Activated CD4-positive, alpha-beta memory T cell treated with anti-CD3 and anti-CD28 coated beads for 36 hours (primary cell): ENCODE measurements around the gene PHIP. TPM values are rescaled to one million over a fixed set of nuclear protein-coding genes. Genes with fewer than 3 reads are reported as not detected.
"Not testable (repeated sequence)": the region's sequence is repeated elsewhere in the genome, so short reads cannot be mapped to it uniquely, and the experiment has no call there.

Experiments used
- CTCF ChIA-PET: fragments of 350-600 bp; sonication (Branson Sonifier 250); formaldehyde crosslinking; loops from one replicate; lab custom pipeline; 2021; ENCODE audit warnings: antibody characterized with exemption, inconsistent platforms; lab: Charles Lee
- POLR2A ChIA-PET: fragments of 350-600 bp; sonication (Branson Sonifier 250); formaldehyde crosslinking; loops from one replicate; lab custom pipeline; 2021; ENCODE audit warnings: antibody characterized with exemption; lab: Charles Lee
- DNase-seq: peaks from one replicate; pipeline ENCODE4 v3.0.0-alpha.2; 2020
- H3K27ac Mint-ChIP-seq: one replicate; pipeline ENCODE4 v1.8.0; 2021; ENCODE audit warnings: mixed read lengths
- H3K27me3 Mint-ChIP-seq: one replicate; pipeline ENCODE4 v1.8.0; 2021; ENCODE audit warnings: mixed read lengths
- H3K36me3 Mint-ChIP-seq: one replicate; pipeline ENCODE4 v1.8.0; 2021; ENCODE audit warnings: mixed read lengths
- H3K4me1 Mint-ChIP-seq: one replicate; pipeline ENCODE4 v1.8.0; 2021; ENCODE audit warnings: low read depth, mixed read lengths
- H3K4me3 Mint-ChIP-seq: one replicate; pipeline ENCODE4 v1.8.0; 2021; ENCODE audit warnings: mild to moderate bottlenecking, mixed read lengths
- H3K9me3 Mint-ChIP-seq: one replicate; pipeline ENCODE4 v1.8.0; 2021; ENCODE audit warnings: mixed read lengths
- intact Hi-C: fragments of 100-400 bp; cut with micrococcal nuclease; formaldehyde crosslinking; loops from one replicate; pipeline ENCODE4 v1.15.1; 2023
- total RNA-seq, 2 experiments: library from RNA; stranded (reverse); gene quantifications; one replicate each; pipeline ENCODE4 v1.2.3, GENCODE V29; 2021

PHIP gene
- 10 to 100 TPM; 25.5 to 27.9 TPM for total RNA-seq

- peaks cover 4% of the 10 kb centered on the region for H3K27me3 Mint-ChIP-seq
- CTCF ChIA-PET = interaction anchor here (1.2 kb wide), 2 partner anchors 29 to 65 kb away, joined by 4 to 5 read pairs; no protein-coding TSS in a partner anchor
Measured at GRCh38 chr6:79078075-79078969, at the start of gene PHIP. TSS of gene PHIP (minus strand) at chr6:79078254. CDS start at chr6:79078068, 186 bp downstream.

GRCh38 chr6:79127660-79128059 is 49.6 kb upstream of the PHIP start:
- no peaks in the 10 kb centered on the region for H3K4me1 Mint-ChIP-seq
- H3K9me3 Mint-ChIP-seq = peaks cover 4% of the 10 kb centered on the region
- no peak overlapping the region for H3K4me3 Mint-ChIP-seq
- no peak overlapping the region for H3K27ac Mint-ChIP-seq
- DNase-seq = no peak
- intact Hi-C loops = no loop called here
- ChIA-PET POLR2A (no interaction called here), CTCF (no interaction called here)
- peaks cover 8% of the 10 kb centered on the region for H3K27me3 Mint-ChIP-seq
- no peaks in the 10 kb centered on the region for H3K36me3 Mint-ChIP-seq

More at GRCh38 chr6:79078075-79078969, at the start of gene PHIP:
- Mint-ChIP-seq H3K4me3 (peak within 1 kb of the TSS; percentile 91), H3K27ac (peak within 1 kb of the TSS; percentile 97), H3K4me1 (peaks cover 33% of the 10 kb centered on the region), H3K9me3 (no peaks in the 10 kb centered on the region), H3K36me3 (peaks cover 17% of the 10 kb centered on the region)
- POLR2A ChIA-PET = interaction anchor here (0.6 to 1.5 kb wide), 6 partner anchors 9 to 700 kb away, joined by 3 to 5 read pairs (median 3); no protein-coding TSS in a partner anchor
- intact Hi-C loops = loop anchor here (1.0 to 5.0 kb wide), 3 partner anchors 156 to 594 kb away; partner anchors contain the start of genes HMGN3 and IRAK1BP1
- DNase-seq = peak; percentile 93

GRCh38 chr6:79119217-79119616 is 41.2 kb upstream of the PHIP start:
- H3K4me3 Mint-ChIP-seq = no peak overlapping the region
- ChIA-PET CTCF (no interaction called here), POLR2A (no interaction called here)
- peaks cover 7% of the 10 kb centered on the region for H3K27me3 Mint-ChIP-seq
- no peaks in the 10 kb centered on the region for H3K4me1 Mint-ChIP-seq
- DNase-seq = no peak
- peaks cover under 1% of the 10 kb centered on the region for H3K9me3 Mint-ChIP-seq
- H3K36me3 Mint-ChIP-seq = no peaks in the 10 kb centered on the region
- H3K27ac Mint-ChIP-seq = no peak overlapping the region
- intact Hi-C loops = no loop called here

GRCh38 chr6:79117752-79118151 is 39.7 kb upstream of the PHIP start:
- Mint-ChIP-seq H3K4me3 (no peak overlapping the region), H3K27ac (no peak overlapping the region), H3K4me1 (no peaks in the 10 kb centered on the region), H3K27me3 (peaks cover 7% of the 10 kb centered on the region), H3K36me3 (no peaks in the 10 kb centered on the region), H3K9me3 (no peaks in the 10 kb centered on the region)
- ChIA-PET CTCF (no interaction called here), POLR2A (no interaction called here)
- DNase-seq = no peak
- intact Hi-C loops = no loop called here

- intact Hi-C loops = no loop called here
- ChIA-PET POLR2A (no interaction called here), CTCF (no interaction called here)
- Mint-ChIP-seq H3K36me3 (no peaks in the 10 kb centered on the region), H3K27ac (no peak overlapping the region), H3K4me3 (no peak overlapping the region), H3K9me3 (no peaks in the 10 kb centered on the region), H3K27me3 (peaks cover 7% of the 10 kb centered on the region), H3K4me1 (no peaks in the 10 kb centered on the region)
- no peak for DNase-seq
Measured at GRCh38 chr6:79115553-79116182, 37.6 kb upstream of the PHIP start.

- H3K4me3 Mint-ChIP-seq = no peak overlapping the region
- CTCF ChIA-PET = no interaction called here
- H3K27ac Mint-ChIP-seq = no peak overlapping the region
- no peaks in the 10 kb centered on the region for H3K9me3 Mint-ChIP-seq
- no peaks in the 10 kb centered on the region for H3K4me1 Mint-ChIP-seq
- H3K36me3 Mint-ChIP-seq = no peaks in the 10 kb centered on the region
- DNase-seq = no peak
- intact Hi-C loops = no loop called here
- POLR2A ChIA-PET = no interaction called here
- peaks cover 3% of the 10 kb centered on the region for H3K27me3 Mint-ChIP-seq
Measured at GRCh38 chr6:79111549-79111948, 33.5 kb upstream of the PHIP start.

- Mint-ChIP-seq H3K27ac (no peak overlapping the region), H3K9me3 (peaks cover 3% of the 10 kb centered on the region), H3K36me3 (peaks cover 4% of the 10 kb centered on the region), H3K4me1 (no peaks in the 10 kb centered on the region), H3K27me3 (peaks cover 11% of the 10 kb centered on the region), H3K4me3 (no peak overlapping the region)
- ChIA-PET CTCF (no interaction called here), POLR2A (no interaction called here)
- no peak for DNase-seq
- intact Hi-C loops = no loop called here
Measured at GRCh38 chr6:79101164-79101563, 23.1 kb upstream of the PHIP start.

GRCh38 chr6:79100304-79100703 is 22.2 kb upstream of the PHIP start:
- ChIA-PET CTCF (no interaction called here), POLR2A (no interaction called here)
- H3K9me3 Mint-ChIP-seq = peaks cover 3% of the 10 kb centered on the region
- no peak overlapping the region for H3K4me3 Mint-ChIP-seq
- peaks cover 11% of the 10 kb centered on the region for H3K27me3 Mint-ChIP-seq
- H3K4me1 Mint-ChIP-seq = no peaks in the 10 kb centered on the region
- H3K27ac Mint-ChIP-seq = peak overlapping the region; percentile 23
- H3K36me3 Mint-ChIP-seq = peaks cover 4% of the 10 kb centered on the region
- intact Hi-C loops = no loop called here
- DNase-seq = no peak

GRCh38 chr6:79094938-79095337 is 16.9 kb upstream of the PHIP start:
- H3K36me3 Mint-ChIP-seq = no peaks in the 10 kb centered on the region
- intact Hi-C loops = no loop called here
- no peak for DNase-seq
- H3K9me3 Mint-ChIP-seq = no peaks in the 10 kb centered on the region
- ChIA-PET CTCF (no interaction called here), POLR2A (no interaction called here)
- no peaks in the 10 kb centered on the region for H3K4me1 Mint-ChIP-seq
- H3K27ac Mint-ChIP-seq = no peak overlapping the region
- no peak overlapping the region for H3K4me3 Mint-ChIP-seq
- peaks cover 7% of the 10 kb centered on the region for H3K27me3 Mint-ChIP-seq

- H3K4me1 Mint-ChIP-seq, H3K27me3 Mint-ChIP-seq, H3K9me3 Mint-ChIP-seq, CTCF ChIA-PET, H3K4me3 Mint-ChIP-seq, H3K36me3 Mint-ChIP-seq, H3K27ac Mint-ChIP-seq, intact Hi-C loops, POLR2A ChIA-PET, DNase-seq: not testable (repeated sequence)
Measured at GRCh38 chr6:79091801-79092200, 13.7 kb upstream of the PHIP start.

GRCh38 chr6:79089552-79090404 is 11.7 kb upstream of the PHIP start:
- no peak overlapping the region for H3K4me3 Mint-ChIP-seq
- POLR2A ChIA-PET = no interaction called here
- DNase-seq = no peak
- no peaks in the 10 kb centered on the region for H3K4me1 Mint-ChIP-seq
- peaks cover 10% of the 10 kb centered on the region for H3K27me3 Mint-ChIP-seq
- intact Hi-C loops = no loop called here
- CTCF ChIA-PET = no interaction called here
- no peak overlapping the region for H3K27ac Mint-ChIP-seq
- H3K36me3 Mint-ChIP-seq = no peaks in the 10 kb centered on the region
- no peaks in the 10 kb centered on the region for H3K9me3 Mint-ChIP-seq

GRCh38 chr6:79084693-79085092 is 6.6 kb upstream of the PHIP start:
- CTCF ChIA-PET = no interaction called here
- H3K27me3 Mint-ChIP-seq = peaks cover 11% of the 10 kb centered on the region
- no peaks in the 10 kb centered on the region for H3K36me3 Mint-ChIP-seq
- no peaks in the 10 kb centered on the region for H3K9me3 Mint-ChIP-seq
- H3K4me3 Mint-ChIP-seq = no peak overlapping the region
- peaks cover 1% of the 10 kb centered on the region for H3K4me1 Mint-ChIP-seq
- H3K27ac Mint-ChIP-seq = no peak overlapping the region
- intact Hi-C loops = loop anchor here (5.0 kb wide), 1 partner anchor 918 kb away; the partner anchor contains the start of gene TTK
- POLR2A ChIA-PET = no interaction called here
- DNase-seq = no peak
